CD4-positive, alpha-beta memory T cell (primary cell): ENCODE results near the gene ADCY10. TPM values are rescaled to one million over a fixed set of nuclear protein-coding genes. Genes with fewer than 3 reads are reported as not detected.
A peak's percentile ranks its signal among the peaks of the same experiment; 100 is the strongest.

Source experiments
- CTCF ChIA-PET: fragments of 350-600 bp; sonication (Branson Sonifier 250); formaldehyde crosslinking; loops from one replicate; lab custom pipeline; 2021; ENCODE audit warnings: inconsistent platforms; ENCODE audit not compliant: partially characterized antibody; lab: Charles Lee
- POLR2A ChIA-PET: fragments of 350-600 bp; sonication (Branson Sonifier 250); formaldehyde crosslinking; loops from one replicate; lab custom pipeline; 2021; ENCODE audit not compliant: partially characterized antibody; lab: Charles Lee
- DNase-seq, 5 donors: peaks; one replicate each; pipeline versions ENCODE4 v3.0.0 to v3.0.0-alpha.2; 2020 to 2022; ENCODE audit warnings: mixed read lengths in 1 of 5
- H3K27ac ChIP-seq: one replicate; pipeline ENCODE4 v1.7.0; 2013; ENCODE audit warnings: low read depth, low read length
- H3K27me3 ChIP-seq: 2 replicates; pipeline ENCODE4 v1.7.0; 2013; ENCODE audit warnings: mild to moderate bottlenecking, low read length, moderate library complexity; ENCODE audit not compliant: insufficient read depth
- H3K36me3 ChIP-seq: 2 replicates; pipeline ENCODE4 v1.7.0; 2013; ENCODE audit warnings: mild to moderate bottlenecking, low read length, moderate library complexity; ENCODE audit not compliant: insufficient read depth
- H3K4me1 ChIP-seq: 2 replicates; pipeline ENCODE4 v1.7.0; 2013; ENCODE audit warnings: mild to moderate bottlenecking, low read length, moderate library complexity; ENCODE audit not compliant: insufficient read depth
- H3K4me3 ChIP-seq, 2 donors: one replicate each; pipeline ENCODE4 v1.7.0; 2013; ENCODE audit warnings: low read length in 2 of 2, mild to moderate bottlenecking in 1 of 2
- H3K9me3 ChIP-seq, 2 donors: one replicate each; pipeline ENCODE4 v1.7.0; 2013; ENCODE audit warnings: low read length in 2 of 2, control low read depth in 1 of 2; ENCODE audit not compliant: control insufficient read depth in 1 of 2
- H3K27ac Mint-ChIP-seq, 7 donors: one replicate each; pipeline ENCODE4 v1.8.0; 2020 to 2021; ENCODE audit warnings: mixed read lengths in 7 of 7, mild to moderate bottlenecking in 6 of 7, inconsistent platforms in 3 of 7, moderate library complexity in 3 of 7
- H3K27me3 Mint-ChIP-seq, 2 donors: one replicate each; pipeline ENCODE4 v1.8.0; 2020 to 2021; ENCODE audit warnings: mixed read lengths in 2 of 2
- H3K36me3 Mint-ChIP-seq, 2 donors: one replicate each; pipeline ENCODE4 v1.8.0; 2020 to 2021; ENCODE audit warnings: mixed read lengths in 2 of 2, inconsistent platforms in 1 of 2, mild to moderate bottlenecking in 1 of 2
- H3K4me1 Mint-ChIP-seq, 4 donors: one replicate each; pipeline ENCODE4 v1.8.0; 2020 to 2021; ENCODE audit warnings: mixed read lengths in 4 of 4, mild to moderate bottlenecking in 1 of 4
- H3K4me3 Mint-ChIP-seq, 8 donors: one replicate each; pipeline ENCODE4 v1.8.0; 2020 to 2021; ENCODE audit warnings: mixed read lengths in 8 of 8, mild to moderate bottlenecking in 7 of 8, moderate library complexity in 6 of 8, inconsistent platforms in 3 of 8
- H3K9me3 Mint-ChIP-seq, 8 donors: one replicate each; pipeline ENCODE4 v1.8.0; 2020 to 2021; ENCODE audit warnings: mixed read lengths in 8 of 8, mild to moderate bottlenecking in 5 of 8, inconsistent platforms in 3 of 8, moderate library complexity in 1 of 8
- intact Hi-C: fragments of 100-400 bp; cut with micrococcal nuclease; formaldehyde crosslinking; loops from one replicate; pipeline ENCODE4 v1.15.1; 2023
- polyA plus RNA-seq, 2 donors: library from polyadenylated mRNA; unstranded; fragments of 300-500 nt; fragmentation: Illumina TruSeq; gene quantifications; one replicate each; pipeline ENCODE4 v1.2.3, GENCODE V29; 2021
- total RNA-seq, 2 experiments: library from RNA; stranded (reverse); gene quantifications; one replicate each; pipeline ENCODE4 v1.2.3, GENCODE V29; 2021

Gene ADCY10
- total RNA-seq (under 1 TPM; 0.61 to 0.96 TPM), polyA plus RNA-seq (not detected)

- Mint-ChIP-seq H3K36me3 (peaks cover 24 to 28% of the 10 kb centered on the region in 2 donors), H3K27me3 (peaks cover 0 to 3% of the 10 kb centered on the region in 2 donors), H3K27ac (peak within 1 kb of the TSS in 2 of 7 donors; percentile 27 to 53), H3K4me3 (no peak within 1 kb of the TSS), H3K4me1 (no peaks in the 10 kb centered on the region), H3K9me3 (peaks cover 0 to 15% (median 10%) of the 10 kb centered on the region in 8 donors)
- H3K9me3 ChIP-seq = no peaks in the 10 kb centered on the region
- H3K27me3 ChIP-seq = no peaks in the 10 kb centered on the region
- no peaks in the 10 kb centered on the region for H3K36me3 ChIP-seq
- no peaks in the 10 kb centered on the region for H3K4me1 ChIP-seq
- no peak within 1 kb of the TSS for H3K27ac ChIP-seq
- no peak for DNase-seq
- ChIA-PET CTCF (interaction anchor here (1.0 kb wide), 1 partner anchor 169 kb away, joined by 3 read pairs; no protein-coding TSS in a partner anchor), POLR2A (interaction anchor here (1.3 kb wide), 1 partner anchor 22 kb away, joined by 4 read pairs; no protein-coding TSS in a partner anchor)
- H3K4me3 ChIP-seq = no peak within 1 kb of the TSS
- intact Hi-C loops = no loop called here
Measured at GRCh38 chr1:167913895-167914496, at the start of gene ADCY10. Gene ADCY10 (minus strand): TSS chr1:167914134. CDS start chr1:167905140, 8,994 bp downstream.

GRCh38 chr1:167957710-167958109 is 43.8 kb upstream of the ADCY10 start:
- Mint-ChIP-seq H3K27me3 (no peaks in the 10 kb centered on the region), H3K36me3 (peaks cover 35 to 49% of the 10 kb centered on the region in 2 donors), H3K4me3 (no peak overlapping the region), H3K9me3 (no peaks in the 10 kb centered on the region), H3K4me1 (peaks cover 3 to 27% (median 13%) of the 10 kb centered on the region in 4 donors), H3K27ac (no peak overlapping the region)
- POLR2A ChIA-PET = no interaction called here
- no peak overlapping the region for H3K27ac ChIP-seq
- no peaks in the 10 kb centered on the region for H3K4me1 ChIP-seq
- no peak for DNase-seq
- intact Hi-C loops = no loop called here
- no peak overlapping the region for H3K4me3 ChIP-seq
- CTCF ChIA-PET = no interaction called here
- H3K27me3 ChIP-seq = no peaks in the 10 kb centered on the region
- no peaks in the 10 kb centered on the region for H3K36me3 ChIP-seq
- no peaks in the 10 kb centered on the region for H3K9me3 ChIP-seq

- H3K36me3 Mint-ChIP-seq = peaks cover 40 to 49% of the 10 kb centered on the region in 2 donors
- intact Hi-C loops = no loop called here
- no peak for DNase-seq
- peaks cover 11 to 24% (median 18%) of the 10 kb centered on the region in 4 donors for H3K4me1 Mint-ChIP-seq
- ChIA-PET CTCF (no interaction called here), POLR2A (no interaction called here)
- Histone ChIP-seq H3K36me3 (no peaks in the 10 kb centered on the region), H3K4me3 (no peak overlapping the region), H3K27ac (no peak overlapping the region), H3K9me3 (no peaks in the 10 kb centered on the region), H3K27me3 (no peaks in the 10 kb centered on the region), H3K4me1 (no peaks in the 10 kb centered on the region)
- no peaks in the 10 kb centered on the region for H3K9me3 Mint-ChIP-seq
- H3K4me3 Mint-ChIP-seq = no peak overlapping the region
- H3K27me3 Mint-ChIP-seq = no peaks in the 10 kb centered on the region
- H3K27ac Mint-ChIP-seq = no peak overlapping the region
Measured at GRCh38 chr1:167955915-167956314, 42.0 kb upstream of the ADCY10 start.

GRCh38 chr1:167950569-167950968 is 36.6 kb upstream of the ADCY10 start:
- POLR2A ChIA-PET = interaction anchor here (1.6 kb wide), 1 partner anchor 13 kb away, joined by 4 read pairs; the partner anchor contains the start of gene MPC2
- H3K4me1 Mint-ChIP-seq = peaks cover 31 to 45% (median 39%) of the 10 kb centered on the region in 4 donors

GRCh38 chr1:167949785-167950184 is 35.9 kb upstream of the ADCY10 start:
- ChIA-PET CTCF (interaction anchor here (0.8 to 1.2 kb wide), 2 partner anchors 14 to 133 kb away, joined by 3 to 4 read pairs; no protein-coding TSS in a partner anchor), POLR2A (interaction anchor here (1.6 kb wide), 1 partner anchor 13 kb away, joined by 4 read pairs; the partner anchor contains the start of gene MPC2)
- no peaks in the 10 kb centered on the region for H3K27me3 ChIP-seq
- Mint-ChIP-seq H3K27ac (no peak overlapping the region), H3K4me3 (no peak overlapping the region), H3K4me1 (peaks cover 30 to 50% (median 40%) of the 10 kb centered on the region in 4 donors), H3K27me3 (no peaks in the 10 kb centered on the region), H3K9me3 (no peaks in the 10 kb centered on the region), H3K36me3 (peaks cover 25 to 29% of the 10 kb centered on the region in 2 donors)
- H3K36me3 ChIP-seq = no peaks in the 10 kb centered on the region
- intact Hi-C loops = loop anchor here (10.0 kb wide), 1 partner anchor 65 kb away; no protein-coding TSS in a partner anchor
- H3K4me1 ChIP-seq = peaks cover 6% of the 10 kb centered on the region
- H3K9me3 ChIP-seq = no peaks in the 10 kb centered on the region
- no peak for DNase-seq
- H3K27ac ChIP-seq = no peak overlapping the region
- no peak overlapping the region for H3K4me3 ChIP-seq

More at GRCh38 chr1:167950569-167950968, 36.6 kb upstream of the ADCY10 start:
- Mint-ChIP-seq H3K9me3 (no peaks in the 10 kb centered on the region), H3K4me3 (no peak overlapping the region), H3K27me3 (no peaks in the 10 kb centered on the region), H3K27ac (no peak overlapping the region), H3K36me3 (peaks cover 30 to 35% of the 10 kb centered on the region in 2 donors)
- no peak for DNase-seq
- Histone ChIP-seq H3K9me3 (no peaks in the 10 kb centered on the region), H3K27me3 (no peaks in the 10 kb centered on the region), H3K27ac (no peak overlapping the region), H3K4me1 (peaks cover 6% of the 10 kb centered on the region), H3K4me3 (no peak overlapping the region), H3K36me3 (no peaks in the 10 kb centered on the region)
- CTCF ChIA-PET = interaction anchor here (1.5 kb wide), 1 partner anchor 15 kb away, joined by 3 read pairs; no protein-coding TSS in a partner anchor
- intact Hi-C loops = no loop called here

- H3K27me3 ChIP-seq = no peaks in the 10 kb centered on the region
- ChIA-PET CTCF (interaction anchor here (1.1 kb wide), 1 partner anchor 10 kb away, joined by 3 read pairs; the partner anchor contains the start of gene MPC2), POLR2A (no interaction called here)
- no peak overlapping the region for H3K27ac ChIP-seq
- H3K4me3 ChIP-seq = no peak overlapping the region
- H3K9me3 ChIP-seq = no peaks in the 10 kb centered on the region
- Mint-ChIP-seq H3K4me3 (peak overlapping the region in 1 of 8 donors; percentile 22), H3K27me3 (no peaks in the 10 kb centered on the region), H3K36me3 (peaks cover 15 to 31% of the 10 kb centered on the region in 2 donors), H3K27ac (peak overlapping the region in 1 of 7 donors; percentile 61), H3K4me1 (peaks cover 34 to 56% (median 48%) of the 10 kb centered on the region in 4 donors), H3K9me3 (peaks cover 0 to 6% (median 0%) of the 10 kb centered on the region in 8 donors)
- intact Hi-C loops = loop anchor here (10.0 kb wide), 1 partner anchor 67 kb away; no protein-coding TSS in a partner anchor
- H3K4me1 ChIP-seq = peaks cover 6% of the 10 kb centered on the region
- no peak for DNase-seq
- no peaks in the 10 kb centered on the region for H3K36me3 ChIP-seq
Measured at GRCh38 chr1:167947733-167948132, 33.8 kb upstream of the ADCY10 start.

GRCh38 chr1:167943541-167943940 is 29.6 kb upstream of the ADCY10 start:
- POLR2A ChIA-PET = no interaction called here
- H3K9me3 Mint-ChIP-seq = peaks cover 0 to 6% (median 0%) of the 10 kb centered on the region in 8 donors
- no peaks in the 10 kb centered on the region for H3K9me3 ChIP-seq
- H3K4me1 Mint-ChIP-seq = peaks cover 32 to 59% (median 44%) of the 10 kb centered on the region in 4 donors
- no peak overlapping the region for H3K27ac Mint-ChIP-seq
- H3K4me1 ChIP-seq = peaks cover 8% of the 10 kb centered on the region
- intact Hi-C loops = loop anchor here (10.0 kb wide), 1 partner anchor 71 kb away; no protein-coding TSS in a partner anchor
- no peak for DNase-seq
- H3K27ac ChIP-seq = no peak overlapping the region
- no peaks in the 10 kb centered on the region for H3K36me3 ChIP-seq
- CTCF ChIA-PET = no interaction called here
- H3K27me3 ChIP-seq = no peaks in the 10 kb centered on the region
- H3K27me3 Mint-ChIP-seq = no peaks in the 10 kb centered on the region
- no peak overlapping the region for H3K4me3 Mint-ChIP-seq
- no peak overlapping the region for H3K4me3 ChIP-seq
- H3K36me3 Mint-ChIP-seq = peaks cover 6 to 19% of the 10 kb centered on the region in 2 donors
